H54 (cell line): Measurements from ENCODE around the gene TEX11.
"Not testable (repeated sequence)": the region's sequence is repeated elsewhere in the genome, so short reads cannot be mapped to it uniquely, and the experiment has no call there.

Source experiments
- DNase-seq: peaks from one replicate; pipeline ENCODE4 v3.0.0; 2011; ENCODE audit warnings: low spot score, mixed read lengths; ENCODE audit not compliant: insufficient read length
- FAIRE-seq: peaks from 3 replicates; lab custom pipeline; 2011; peaks lifted over from hg19 to GRCh38; lab: Jason Lieb, UNC
- POLR2A ChIP-seq: IDR thresholded peaks from 2 replicates; pipeline ENCODE4 v1.6.1; 2011; ENCODE audit warnings: low read depth, mild to moderate bottlenecking, low read length

The TEX11 gene

GRCh38 chrX:70825366-70825765 lies 83.1 kb downstream of the TEX11 start:
- no peak for FAIRE-seq
- no peak for TF ChIP-seq POLR2A
- no peak for DNase-seq

- no peak for FAIRE-seq
- no peak for DNase-seq
- no peak for TF ChIP-seq POLR2A
Observed at GRCh38 chrX:70808942-70809940, 99.3 kb downstream of the TEX11 start.

- DNase-seq (no peak), FAIRE-seq (no peak)
- no peak for TF ChIP-seq POLR2A
Observed at GRCh38 chrX:70806081-70806480, 102.4 kb downstream of the TEX11 start.

GRCh38 chrX:70796742-70797141 lies 111.8 kb downstream of the TEX11 start:
- not testable (repeated sequence) for FAIRE-seq, DNase-seq

GRCh38 chrX:70774223-70774622 lies 134.3 kb downstream of the TEX11 start:
- DNase-seq: no peak
- no peak for FAIRE-seq
- no peak for TF ChIP-seq POLR2A

- no peak for TF ChIP-seq POLR2A
- DNase-seq: no peak
- no peak for FAIRE-seq
Observed at GRCh38 chrX:70769659-70770227, 138.8 kb downstream of the TEX11 start.

GRCh38 chrX:70762285-70762684 lies 146.2 kb downstream of the TEX11 start:
- no peak for TF ChIP-seq POLR2A
- DNase-seq (no peak), FAIRE-seq (no peak)

GRCh38 chrX:70755850-70756249 lies 152.7 kb downstream of the TEX11 start:
- no peak for TF ChIP-seq POLR2A
- FAIRE-seq: no peak
- no peak for DNase-seq

- DNase-seq: no peak
- no peak for FAIRE-seq
- TF ChIP-seq POLR2A: no peak
Observed at GRCh38 chrX:70754169-70754848, 154.2 kb downstream of the TEX11 start.

GRCh38 chrX:70733774-70734173 lies 174.7 kb downstream of the TEX11 start:
- DNase-seq, FAIRE-seq: not testable (repeated sequence)

- FAIRE-seq, DNase-seq: not testable (repeated sequence)
Observed at GRCh38 chrX:70727961-70728360, 180.6 kb downstream of the TEX11 start.

- no peak for TF ChIP-seq POLR2A
- no peak for DNase-seq
- no peak for FAIRE-seq
Observed at GRCh38 chrX:70720721-70721120, 187.8 kb downstream of the TEX11 start.

- not testable (repeated sequence) for DNase-seq, FAIRE-seq
Observed at GRCh38 chrX:70711336-70711735, 197.2 kb downstream of the TEX11 start.

- TF ChIP-seq POLR2A: no peak
- no peak for DNase-seq
- no peak for FAIRE-seq
Observed at GRCh38 chrX:70694339-70695122, 214.0 kb downstream of the TEX11 start.

- not testable (repeated sequence) for FAIRE-seq, DNase-seq
Observed at GRCh38 chrX:70679455-70679854, 229.1 kb downstream of the TEX11 start.
